ENCODE results near the gene ITGA2.

GRCh38 chr5:53030893-53031292 is 41.7 kb downstream of the ITGA2 start:
- no peak for TF ChIP-seq CTCF (IDR thresholded peaks at IDR 0.05)
- no peak for TF ChIP-seq POLR2A (IDR thresholded peaks at IDR 0.05)
